ENCODE data around the gene PDE4D. TPM values are rescaled to one million over a fixed set of nuclear protein-coding genes. Genes with fewer than 3 reads are reported as not detected.

PDE4D gene
- total RNA-seq, 1 experiment from 2014 or later: 2.1 TPM

DNA sequence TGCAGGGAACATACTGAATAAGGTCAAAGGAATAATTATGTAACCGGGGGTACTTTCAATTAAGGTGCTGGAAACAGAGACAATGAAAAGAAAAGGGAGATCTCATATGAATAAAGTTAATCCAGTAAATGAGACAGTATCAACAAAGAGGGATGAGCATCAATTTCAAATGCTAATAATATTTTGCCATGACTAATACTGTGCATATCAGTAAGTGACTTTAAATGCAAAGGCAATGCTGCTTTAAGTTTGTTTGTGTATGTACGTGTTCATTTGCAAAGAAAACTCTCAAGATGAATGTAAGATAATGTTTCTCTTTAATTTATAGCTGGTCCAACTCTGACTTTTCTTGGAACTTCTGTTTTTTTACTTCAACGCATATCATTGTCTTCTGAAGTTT is 139.9 kb downstream of the PDE4D start:
- Histone ChIP-seq H3K9me3 (ENCODE audit: control insufficient read depth, low read depth, low read length) (no peaks in the 10 kb centered on the region), H3T11ph (ENCODE audit: low read length) (no peak overlapping the region), H4K20me1 (ENCODE audit: control insufficient read depth, insufficient read depth, insufficient read length) (no peaks in the 10 kb centered on the region), H2AK5ac (ENCODE audit: insufficient read length, low read length) (no peak overlapping the region), H3K79me1 (ENCODE audit: insufficient read depth, low read depth, low read length, poor library complexity, severe bottlenecking) (no peaks in the 10 kb centered on the region), H2BK12ac (ENCODE audit: insufficient read length, low read depth, low read length) (no peak overlapping the region), H3K14ac (ENCODE audit: insufficient read depth, low read length) (no peak overlapping the region), H3K27me3 (ENCODE audit: insufficient read depth, low read length) (no peaks in the 10 kb centered on the region), H3K4me2 (ENCODE audit: insufficient read depth, insufficient read length, low read length) (no peak overlapping the region), H3K18ac (ENCODE audit: insufficient read length, low read depth, low read length) (no peak overlapping the region), H3K23ac (ENCODE audit: insufficient read length, low read depth, low read length) (no peak overlapping the region), H3K4me1 (ENCODE audit: insufficient read depth, low read length) (no peaks in the 10 kb centered on the region; the same call in 1 of the 2 replicates), H2BK20ac (ENCODE audit: low read depth, low read length, poor library complexity, severe bottlenecking) (no peak overlapping the region), H4K8ac (replicated peaks; ENCODE audit: insufficient read length, low read depth, low read length) (no peak overlapping the region), H3K27ac (ENCODE audit: insufficient read length, low read depth, low read length) (no peak overlapping the region), H3K23me2 (ENCODE audit: insufficient read length, low read depth, low read length, poor library complexity, severe bottlenecking) (no peaks in the 10 kb centered on the region), H3K79me2 (ENCODE audit: insufficient read depth, low read length) (no peaks in the 10 kb centered on the region), H3K9ac (ENCODE audit: extremely low read depth, insufficient read length, low read length) (no peak overlapping the region), H2BK15ac (ENCODE audit: low read depth, low read length) (no peak overlapping the region), H2BK120ac (ENCODE audit: low read depth, low read length, poor library complexity, severe bottlenecking) (no peak overlapping the region), H4K5ac (ENCODE audit: insufficient read length, low read depth, low read length) (no peak overlapping the region), H4K91ac (ENCODE audit: insufficient read length, low read depth, low read length) (no peak overlapping the region), H3K4ac (ENCODE audit: low read depth, low read length) (no peak overlapping the region), H2AFZ (ENCODE audit: low read length) (no peak overlapping the region), H3K56ac (ENCODE audit: insufficient read length, low read depth, low read length) (no peak overlapping the region), H2BK5ac (ENCODE audit: insufficient read length, low read length) (no peak overlapping the region)
- Mint-ChIP-seq H3K27ac (no peak overlapping the region), H3K4me3 (no peak overlapping the region), H3K4me1 (peaks cover 0 to 4% of the 10 kb centered on the region in 2 experiments; a peak in 1 of 4 replicates), H3K9me3 (no peaks in the 10 kb centered on the region), H3K27me3 (ENCODE audit: low read depth) (no peaks in the 10 kb centered on the region), H3K36me3 (ENCODE audit: insufficient read depth in 1 of 3, low read depth in 3 of 3) (no peaks in the 10 kb centered on the region)
- TF ChIP-seq, protein P1, sequence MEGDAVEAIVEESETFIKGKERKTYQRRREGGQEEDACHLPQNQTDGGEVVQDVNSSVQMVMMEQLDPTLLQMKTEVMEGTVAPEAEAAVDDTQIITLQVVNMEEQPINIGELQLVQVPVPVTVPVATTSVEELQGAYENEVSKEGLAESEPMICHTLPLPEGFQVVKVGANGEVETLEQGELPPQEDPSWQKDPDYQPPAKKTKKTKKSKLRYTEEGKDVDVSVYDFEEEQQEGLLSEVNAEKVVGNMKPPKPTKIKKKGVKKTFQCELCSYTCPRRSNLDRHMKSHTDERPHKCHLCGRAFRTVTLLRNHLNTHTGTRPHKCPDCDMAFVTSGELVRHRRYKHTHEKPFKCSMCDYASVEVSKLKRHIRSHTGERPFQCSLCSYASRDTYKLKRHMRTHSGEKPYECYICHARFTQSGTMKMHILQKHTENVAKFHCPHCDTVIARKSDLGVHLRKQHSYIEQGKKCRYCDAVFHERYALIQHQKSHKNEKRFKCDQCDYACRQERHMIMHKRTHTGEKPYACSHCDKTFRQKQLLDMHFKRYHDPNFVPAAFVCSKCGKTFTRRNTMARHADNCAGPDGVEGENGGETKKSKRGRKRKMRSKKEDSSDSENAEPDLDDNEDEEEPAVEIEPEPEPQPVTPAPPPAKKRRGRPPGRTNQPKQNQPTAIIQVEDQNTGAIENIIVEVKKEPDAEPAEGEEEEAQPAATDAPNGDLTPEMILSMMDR (conservative IDR thresholded peaks at IDR 0.05): no peak
- no CpG with 5 or more reads among the region's 3 CpGs for WGBS (ENCODE audit: extremely low coverage, insufficient read length, low lambda C conversion rate)
- DNase-seq: no peak
